22Rv1 (cell line): ENCODE data around the gene CXCL9.
"Not testable (repeated sequence)": the region's sequence is repeated elsewhere in the genome, so short reads cannot be mapped to it uniquely, and the experiment has no call there.

Experiments
- H3K27ac ChIP-seq: fragments of 450-650 bp; 2 replicates; pipeline ENCODE4 v1.5.1; 2017
- CTCF ChIP-seq: fragments of 450-650 bp; IDR thresholded peaks from 2 replicates; pipeline ENCODE4 v1.5.1; 2017; ENCODE audit warnings: mild to moderate bottlenecking
- ZFX ChIP-seq: fragments of 450-650 bp; IDR thresholded peaks from 2 replicates; pipeline ENCODE4 v1.6.1; 2017; ENCODE audit warnings: antibody characterized with exemption, borderline replicate concordance

Gene CXCL9

GRCh38 chr4:76009311-76009710 lies 2.0 kb upstream of the CXCL9 start:
- TF ChIP-seq CTCF: no peak
- no peak for TF ChIP-seq ZFX
- H3K27ac ChIP-seq: no peak overlapping the region

- H3K27ac ChIP-seq: no peak overlapping the region
- no peak for TF ChIP-seq ZFX
Measured at GRCh38 chr4:76003620-76004019, 3.7 kb downstream of the CXCL9 start.

- TF ChIP-seq CTCF (no peak), ZFX (no peak)
- H3K27ac ChIP-seq: no peak overlapping the region
Measured at GRCh38 chr4:76003035-76003434, 4.3 kb downstream of the CXCL9 start.

- no peak overlapping the region for H3K27ac ChIP-seq
Measured at GRCh38 chr4:76002176-76002575, 5.1 kb downstream of the CXCL9 start.

GRCh38 chr4:76001700-76002099 lies 5.6 kb downstream of the CXCL9 start:
- no peak overlapping the region for H3K27ac ChIP-seq
- TF ChIP-seq ZFX: no peak
- TF ChIP-seq CTCF: no peak

More at GRCh38 chr4:76002176-76002575, 5.1 kb downstream of the CXCL9 start:
- TF ChIP-seq CTCF (no peak), ZFX (no peak)

- TF ChIP-seq CTCF (no peak), ZFX (no peak)
- no peak overlapping the region for H3K27ac ChIP-seq
Measured at GRCh38 chr4:76000279-76000678, 7.0 kb downstream of the CXCL9 start.

- not testable (repeated sequence) for H3K27ac ChIP-seq
Measured at GRCh38 chr4:75998525-75999147, 8.7 kb downstream of the CXCL9 start.

- H3K27ac ChIP-seq: no peak overlapping the region
- no peak for TF ChIP-seq ZFX
- TF ChIP-seq CTCF: no peak
Measured at GRCh38 chr4:75997946-75998345, 9.4 kb downstream of the CXCL9 start.

- no peak for TF ChIP-seq ZFX
- no peak for TF ChIP-seq CTCF
- no peak overlapping the region for H3K27ac ChIP-seq
Measured at GRCh38 chr4:75997081-75997480, 10.2 kb downstream of the CXCL9 start.
